Measurements from ENCODE around the gene PIP5K1C.

- TF ChIP-seq CTCF (IDR thresholded peaks at IDR 0.05) (peak; percentile 62; the same call in 1 of the 2 replicates), ETV6 (CRISPR knock-in tag; IDR thresholded peaks at IDR 0.05) (no peak), FOXP1 (CRISPR knock-in tag; IDR thresholded peaks at IDR 0.05; ENCODE audit: borderline replicate concordance) (no peak), TEAD4 (CRISPR knock-in tag; IDR thresholded peaks at IDR 0.05) (no peak), FOXP4 (CRISPR knock-in tag; IDR thresholded peaks at IDR 0.05) (no peak)
Measured at GRCh38 chr19:3586127-3586626, 114.1 kb downstream of the PIP5K1C start.
